Gastrocnemius medialis (tissue), 4 donors: ENCODE measurements around the gene NUCB2.

Experiments
- POLR2A ChIP-seq, 2 donors: fragments of 450-650 bp; IDR thresholded peaks; one replicate each; pipeline ENCODE4 v1.6.1; 2017; ENCODE audit warnings: antibody characterized with exemption in 2 of 2, mild to moderate bottlenecking in 2 of 2, moderate library complexity in 2 of 2
- TF ChIP-seq, protein P1 (sequence below), 5 experiments: fragments of 450-650 bp in 3 of 5; fragments of 200-600 bp in 2 of 5; sonication (generic) in 2 of 5; IDR thresholded peaks in 4 of 5; conservative IDR thresholded peaks in 1 of 5; 1 replicate in 4 of 5; 2 replicates in 1 of 5; pipeline ENCODE4 v1.5.1; 2016 to 2019; ENCODE audit warnings: antibody characterized with exemption in 5 of 5, mild to moderate bottlenecking in 3 of 5, moderate library complexity in 3 of 5

DNA sequence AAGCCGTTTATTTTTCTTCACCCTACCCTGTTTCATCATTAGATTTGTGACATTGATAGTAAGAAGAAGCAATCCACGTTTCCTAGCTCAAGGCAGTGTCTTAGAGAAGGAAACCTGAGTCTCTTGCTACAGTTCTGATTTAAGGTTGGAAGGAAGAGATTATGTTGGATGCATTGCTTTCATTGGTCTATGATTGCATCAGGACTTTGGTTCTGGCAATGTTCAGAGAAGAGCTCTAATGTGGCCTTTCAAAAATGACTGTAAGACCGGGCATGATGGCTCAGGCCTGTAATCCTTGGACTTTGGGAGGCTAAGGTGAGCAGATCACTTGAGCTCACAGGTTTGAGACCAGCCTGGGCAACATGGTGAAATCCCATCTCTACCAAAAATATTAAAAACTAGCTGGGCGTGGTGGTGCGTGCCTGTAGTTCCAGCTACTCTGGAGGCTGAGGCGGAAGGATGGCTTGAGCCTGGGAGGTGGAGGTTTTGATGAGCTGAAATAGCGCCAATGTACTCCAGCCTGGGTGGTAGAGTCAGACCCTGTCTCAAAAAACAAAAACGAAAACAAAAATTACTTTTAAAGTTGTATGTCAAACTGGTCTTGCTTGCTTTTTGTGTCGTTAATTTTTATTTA, 4.1 kb downstream of the NUCB2 start:
- TF ChIP-seq POLR2A (IDR thresholded peaks at IDR 0.05) = no peak
- TF ChIP-seq, protein P1, sequence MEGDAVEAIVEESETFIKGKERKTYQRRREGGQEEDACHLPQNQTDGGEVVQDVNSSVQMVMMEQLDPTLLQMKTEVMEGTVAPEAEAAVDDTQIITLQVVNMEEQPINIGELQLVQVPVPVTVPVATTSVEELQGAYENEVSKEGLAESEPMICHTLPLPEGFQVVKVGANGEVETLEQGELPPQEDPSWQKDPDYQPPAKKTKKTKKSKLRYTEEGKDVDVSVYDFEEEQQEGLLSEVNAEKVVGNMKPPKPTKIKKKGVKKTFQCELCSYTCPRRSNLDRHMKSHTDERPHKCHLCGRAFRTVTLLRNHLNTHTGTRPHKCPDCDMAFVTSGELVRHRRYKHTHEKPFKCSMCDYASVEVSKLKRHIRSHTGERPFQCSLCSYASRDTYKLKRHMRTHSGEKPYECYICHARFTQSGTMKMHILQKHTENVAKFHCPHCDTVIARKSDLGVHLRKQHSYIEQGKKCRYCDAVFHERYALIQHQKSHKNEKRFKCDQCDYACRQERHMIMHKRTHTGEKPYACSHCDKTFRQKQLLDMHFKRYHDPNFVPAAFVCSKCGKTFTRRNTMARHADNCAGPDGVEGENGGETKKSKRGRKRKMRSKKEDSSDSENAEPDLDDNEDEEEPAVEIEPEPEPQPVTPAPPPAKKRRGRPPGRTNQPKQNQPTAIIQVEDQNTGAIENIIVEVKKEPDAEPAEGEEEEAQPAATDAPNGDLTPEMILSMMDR (IDR thresholded peaks at IDR 0.05 in 4 of 5, conservative IDR thresholded peaks at IDR 0.05 in 1 of 5) = no peak
